A549 (cell line): ENCODE results near the gene ATP5F1D. TPM values are rescaled to one million over a fixed set of nuclear protein-coding genes. Genes with fewer than 3 reads are reported as not detected.

Source experiments
- ATAC-seq, 2 experiments: fragments of 200-7000 bp in 1 of 2; fragments of >200 bp in 1 of 2; cut with Nextera tagmentation in 1 of 2; cut with Tn5 transposase in 1 of 2; 3 replicates each; pipeline versions ENCODE4 v1.8.0 to v1.9.1; 2018 to 2020; ENCODE audit warnings: mild to moderate bottlenecking in 1 of 2, moderate library complexity in 1 of 2
- CTCF ChIA-PET: fragments of 300-600 bp; sonication (Branson Sonifier 250); formaldehyde crosslinking; extraction: SDS; loops from one replicate; lab custom pipeline; 2021; ENCODE audit warnings: antibody characterized with exemption, inconsistent platforms; lab: Yijun Ruan, JAX
- POLR2A ChIA-PET: fragments of 350-600 bp; formaldehyde crosslinking; extraction: SDS; loops from one replicate; lab custom pipeline; 2021; ENCODE audit warnings: antibody characterized with exemption, inconsistent platforms; lab: Yijun Ruan, JAX
- DNase-seq, 2 experiments: peaks; one replicate each; pipeline versions ENCODE4 v3.0.0 to v3.0.0-alpha.2; 2011 to 2016; ENCODE audit warnings: low read depth in 1 of 2, low spot score in 1 of 2
- FAIRE-seq: peaks from 2 replicates; lab custom pipeline; 2011; peaks lifted over from hg19 to GRCh38; lab: Jason Lieb, UNC
- H3K27ac ChIP-seq, 2 experiments: fragments of >200 bp; sonication (Bioruptor Twin); formaldehyde crosslinking; 3 replicates each; pipeline ENCODE4 v1.5.1; 2016 to 2017
- H3K4me1 ChIP-seq: fragments of >200 bp; sonication (Bioruptor Twin); formaldehyde crosslinking; 3 replicates; pipeline ENCODE4 v1.6.1; 2016
- H3K4me2 ChIP-seq: fragments of >200 bp; sonication (Bioruptor Twin); formaldehyde crosslinking; 3 replicates; pipeline ENCODE4 v1.6.1; 2016
- H3K4me3 ChIP-seq: fragments of >200 bp; sonication (Bioruptor Twin); formaldehyde crosslinking; 3 replicates; pipeline ENCODE4 v1.5.1; 2016
- H3K9me3 ChIP-seq: fragments of >200 bp; sonication (Bioruptor Twin); formaldehyde crosslinking; 3 replicates; pipeline ENCODE4 v1.6.1; 2016
- BCL3 ChIP-seq: fragments of >200 bp; sonication (Bioruptor Twin); formaldehyde crosslinking; IDR thresholded peaks from 3 replicates; pipeline ENCODE4 v1.6.1; 2016
- CBX8 ChIP-seq: fragments of 200-600 bp; sonication (generic); IDR thresholded peaks from 2 replicates; pipeline ENCODE4 v1.6.1; 2016
- CTCF ChIP-seq: fragments of >200 bp; sonication (Bioruptor Twin); formaldehyde crosslinking; IDR thresholded peaks from 3 replicates; pipeline ENCODE4 v1.5.1; 2016
- FOSB ChIP-seq: fragments of 250-450 bp; sonication (Bioruptor Pico); IDR thresholded peaks from 2 replicates; pipeline ENCODE4 v1.5.0; 2020; ENCODE audit warnings: mild to moderate bottlenecking, moderate library complexity
- FOXS1 ChIP-seq: fragments of 250-450 bp; sonication (Bioruptor Pico); IDR thresholded peaks from 2 replicates; pipeline ENCODE4 v1.5.0; 2020; ENCODE audit warnings: mild to moderate bottlenecking, moderate library complexity
- HOXB13 ChIP-seq: fragments of 250-450 bp; sonication (Bioruptor Pico); IDR thresholded peaks from 2 replicates; pipeline ENCODE4 v1.5.0; 2020; ENCODE audit warnings: low read depth, mild to moderate bottlenecking, moderate library complexity
- HOXB5 ChIP-seq: fragments of 250-450 bp; sonication (Bioruptor Pico); IDR thresholded peaks from 2 replicates; pipeline ENCODE4 v1.5.0; 2020; ENCODE audit warnings: mild to moderate bottlenecking, moderate library complexity
- MAX ChIP-seq: IDR thresholded peaks from 2 replicates; pipeline ENCODE4 v1.6.1; 2012
- NFE2L2 ChIP-seq: fragments of 150-350 bp; conservative IDR thresholded peaks from 2 replicates; pipeline ENCODE4 v1.6.1; 2014; ENCODE audit warnings: low read length
- RAD21 ChIP-seq, 2 experiments: fragments of >200 bp in 1 of 2; sonication (Bioruptor Twin) in 1 of 2; formaldehyde crosslinking in 1 of 2; IDR thresholded peaks in 1 of 2; conservative IDR thresholded peaks in 1 of 2; 2 replicates in 1 of 2; 3 replicates in 1 of 2; pipeline ENCODE4 v1.6.1; 2012 to 2018; ENCODE audit warnings: inconsistent platforms in 1 of 2
- RFX5 ChIP-seq: fragments of 450-650 bp; IDR thresholded peaks from 2 replicates; pipeline ENCODE4 v1.7.1; 2014; ENCODE audit warnings: antibody characterized with exemption, mild to moderate bottlenecking, moderate library complexity
- RNF2 ChIP-seq: fragments of 200-600 bp; sonication (generic); IDR thresholded peaks from 2 replicates; pipeline ENCODE4 v1.6.1; 2016; ENCODE audit warnings: low read depth, mild to moderate bottlenecking, antibody characterized with exemption, moderate library complexity, borderline replicate concordance
- SMC3 ChIP-seq: fragments of >200 bp; sonication (Bioruptor Twin); formaldehyde crosslinking; IDR thresholded peaks from 3 replicates; pipeline ENCODE4 v1.6.1; 2018; ENCODE audit warnings: inconsistent platforms
- ZFP36 ChIP-seq: fragments of 450-650 bp; IDR thresholded peaks from 2 replicates; pipeline ENCODE4 v1.6.1; 2014; ENCODE audit warnings: borderline replicate concordance; ENCODE audit not compliant: partially characterized antibody
- WGBS: methylation state at CpG from one replicate; pipeline ENCODE4 v1.1.6; 2017; ENCODE audit errors: missing lambda C conversion rate; 5-methylcytosine and 5-hydroxymethylcytosine counted together
- polyA plus RNA-seq, 4 experiments: library from polyadenylated mRNA; depleted of rRNA in 3 of 4; stranded (reverse); fragments of >200 nt; fragmentation: RNase III in 1 of 4; extraction: RNeasy Plus Mini Kit Qiagen cat#74134 plus additional on column Dnase treatment in 1 of 4; gene quantifications; 2 replicates in 3 of 4; 3 replicates in 1 of 4; pipeline ENCODE4 v1.2.3, GENCODE V29; 2011 to 2017

The ATP5F1D gene
- polyA plus RNA-seq, 2 of the 4 experiments (the other 2 are of a cell fraction) = 28.7 to 96.9 TPM

- FAIRE-seq (no peak), DNase-seq (no peak), ATAC-seq (no peak)
- no peaks in the 10 kb centered on the region for H3K9me3 ChIP-seq
- 79% methylated on average over 20 of the region's 25 CpGs for WGBS
- no peak for TF ChIP-seq HOXB5 (CRISPR knock-in tag)
- no peak for TF ChIP-seq NFE2L2
- no peak for TF ChIP-seq CBX8
- no peak overlapping the region for H3K27ac ChIP-seq
- H3K4me2 ChIP-seq = no peak overlapping the region
- H3K4me1 ChIP-seq = peaks cover 24% of the 10 kb centered on the region
- H3K4me3 ChIP-seq = no peak overlapping the region
- POLR2A ChIA-PET = interaction anchor here (1.0 kb wide), 1 partner anchor 10 kb away, joined by 9 read pairs; the partner anchor contains the start of gene CIRBP
- CTCF ChIA-PET = interaction anchor here (0.6 to 4.0 kb wide), 28 partner anchors 9 to 193 kb away, joined by 3 to 37 read pairs (median 4); a partner anchor contains a TSS
These were observed 37.4 kb downstream of the ATP5F1D start for GRCh38 chr19:1278713-1279660.

GRCh38 chr19:1279782-1280341 is 38.3 kb downstream of the ATP5F1D start:
- 0% methylated on average over 3 of the region's 10 CpGs for WGBS
- FAIRE-seq = no peak

GRCh38 chr19:1280636-1281568 is 39.4 kb downstream of the ATP5F1D start:
- TF ChIP-seq FOSB (CRISPR knock-in tag) = no peak
- no peak for TF ChIP-seq BCL3
- no peak for TF ChIP-seq FOXS1
- TF ChIP-seq RNF2 = no peak
- Histone ChIP-seq H3K4me1 (peaks cover 19% of the 10 kb centered on the region; the same call in 2 of the 3 replicates), H3K9me3 (no peaks in the 10 kb centered on the region), H3K4me3 (no peak overlapping the region), H3K4me2 (no peak overlapping the region), H3K27ac (no peak overlapping the region)
- CTCF ChIA-PET = interaction anchor here (1.1 to 4.0 kb wide), 12 partner anchors 10 to 151 kb away, joined by 3 to 37 read pairs (median 5); no protein-coding TSS in a partner anchor
- ATAC-seq = no peak
- POLR2A ChIA-PET = no interaction called here
- no peak for FAIRE-seq
- DNase-seq = no peak
- WGBS = 97% methylated on average over 24 of the region's 53 CpGs

More at GRCh38 chr19:1279782-1280341, 38.3 kb downstream of the ATP5F1D start:
- DNase-seq (peak in 1 of 2 experiments; percentile 83), ATAC-seq (peak; percentile 32 to 71; a peak in 5 of 6 replicates)
- no peak overlapping the region; a peak in 1 of 6 replicates for H3K27ac ChIP-seq
- H3K4me3 ChIP-seq = no peak overlapping the region
- ChIA-PET CTCF (interaction anchor here (0.6 to 4.0 kb wide), 30 partner anchors 8 to 272 kb away, joined by 3 to 37 read pairs (median 4); a partner anchor contains a TSS), POLR2A (interaction anchor here (1.0 kb wide), 1 partner anchor 11 kb away, joined by 9 read pairs; the partner anchor contains the start of gene CIRBP)
- H3K9me3 ChIP-seq = no peaks in the 10 kb centered on the region
- TF ChIP-seq HOXB13 (CRISPR knock-in tag) (no peak), CTCF (peak; percentile 76), RFX5 (no peak), RAD21 (conservative IDR thresholded peaks at IDR 0.05 in 1 of 2, IDR thresholded peaks at IDR 0.05 in 1 of 2) (peak; percentile 75 to 87), MAX (peak; percentile 31; the same call in 1 of the 2 replicates), SMC3 (peak; percentile 70), ZFP36 (peak; percentile 99)
- no peak overlapping the region for H3K4me2 ChIP-seq
- peaks cover 21% of the 10 kb centered on the region; the same call in 2 of the 3 replicates for H3K4me1 ChIP-seq
